GM12878 (cell line): ENCODE results near the gene COQ10B. TPM values are rescaled to one million over a fixed set of nuclear protein-coding genes. Genes with fewer than 3 reads are reported as not detected.
A peak's percentile ranks its signal among the peaks of the same experiment; 100 is the strongest.

ENCODE experiments used
- ATF3 ChIP-seq: IDR thresholded peaks from 2 replicates; pipeline ENCODE4 v1.6.1; 2011; ENCODE audit warnings: low read depth, mild to moderate bottlenecking, low read length, moderate library complexity, borderline replicate concordance; ENCODE audit errors: extremely low read depth
- CEBPZ ChIP-seq: fragments of 150-350 bp; IDR thresholded peaks from 2 replicates; pipeline ENCODE4 v1.6.1; 2016; ENCODE audit warnings: low read depth, low read length
- HCFC1 ChIP-seq: fragments of 150-350 bp; IDR thresholded peaks from 2 replicates; pipeline ENCODE4 v1.6.1; 2014; ENCODE audit warnings: low read length
- HSF1 ChIP-seq: fragments of 150-350 bp; IDR thresholded peaks from 2 replicates; pipeline ENCODE4 v1.6.1; 2014; ENCODE audit warnings: mild to moderate bottlenecking, low read depth, low read length
- IKZF2 ChIP-seq, 2 experiments: fragments of 450-650 bp; IDR thresholded peaks; 2 replicates each; pipeline ENCODE4 v1.6.1; 2017; ENCODE audit warnings: mild to moderate bottlenecking in 2 of 2, moderate library complexity in 2 of 2
- NBN ChIP-seq: fragments of 450-650 bp; IDR thresholded peaks from 2 replicates; pipeline ENCODE4 v1.6.1; 2016
- PKNOX1 ChIP-seq: fragments of 450-650 bp; IDR thresholded peaks from 2 replicates; pipeline ENCODE4 v1.6.1; 2016; ENCODE audit warnings: mild to moderate bottlenecking
- POU2F2 ChIP-seq: IDR thresholded peaks from 3 replicates; pipeline ENCODE4 v1.6.1; 2011; ENCODE audit warnings: low read depth, mild to moderate bottlenecking, low read length, borderline replicate concordance
- TARDBP ChIP-seq: IDR thresholded peaks from 2 replicates; pipeline ENCODE4 v1.6.1; 2016; ENCODE audit warnings: borderline replicate concordance
- TBL1XR1 ChIP-seq: IDR thresholded peaks from 2 replicates; pipeline ENCODE4 v1.6.1; 2012; ENCODE audit warnings: low read depth, low read length, improper control_type of control experiment
- TCF12 ChIP-seq: IDR thresholded peaks from 2 replicates; pipeline ENCODE4 v1.6.1; 2011; ENCODE audit warnings: low read depth, mild to moderate bottlenecking, low read length
- ZNF384 ChIP-seq: IDR thresholded peaks from 2 replicates; pipeline ENCODE4 v1.6.1; 2012; ENCODE audit warnings: low read depth, mild to moderate bottlenecking, low read length, improper control_type of control experiment, borderline replicate concordance
- polyA plus RNA-seq, 11 experiments: library from polyadenylated mRNA; depleted of rRNA in 4 of 11; unstranded in 6 of 11; stranded (reverse) in 5 of 11; fragments of >200 nt; fragmentation: Nextera tagmentation in 4 of 11; fragmentation: Illumina TruSeq in 1 of 11; extraction: Ambion mirVana in 4 of 11; extraction: Trizol in 1 of 11; gene quantifications; 1 replicate in 1 of 11; 2 replicates in 10 of 11; pipeline versions ENCODE4 v1.2.1 to v1.2.3, GENCODE V29; 2011 to 2016; ENCODE audit warnings: inconsistent platforms in 2 of 11, missing spikeins in 2 of 11, low read depth in 1 of 11
- total RNA-seq, 4 experiments: library from RNA; depleted of rRNA in 3 of 4; stranded (reverse); fragments of >200 nt in 3 of 4; fragmentation: Illumina TruSeq in 1 of 4; extraction: Trizol in 1 of 4; gene quantifications; 2 replicates each; pipeline versions ENCODE4 v1.2.1 to v1.2.3, GENCODE V29; 2013 to 2021

Gene COQ10B
- total and polyA plus RNA-seq, 10 of the 15 experiments (the other 5 are each of a cell fraction or from before 2014, with no cell fraction given), result 3.6 to 23.2 (median 13.2) TPM

GRCh38 chr2:197434541-197435513, 18.5 kb upstream of the COQ10B start, which contains the start of gene SF3B1 (continued):
- 0 out of 2 replicates have a peak, but pooled peaks have one; percentile 9 for TF ChIP-seq ZNF384
- TF ChIP-seq TARDBP, result no peak
- TF ChIP-seq IKZF2 (IDR thresholded peaks at IDR 0.05), result 0 out of 4 replicates have a peak, but pooled peaks of 1 of the 2 experiments have one; percentile 24
- TF ChIP-seq CEBPZ, result no peak
- peak; percentile 68; the same call in 1 of the 2 replicates for TF ChIP-seq ATF3
- TF ChIP-seq POU2F2, result peak; percentile 73; the same call in 2 of the 3 replicates
- TF ChIP-seq NBN, result peak; percentile 77; the same call in 1 of the 2 replicates
- TF ChIP-seq TCF12, result peak; percentile 4; the same call in 1 of the 2 replicates
- no peak; the same call in 1 of the 2 replicates for TF ChIP-seq PKNOX1
- peak; percentile 54; the same call in 1 of the 2 replicates for TF ChIP-seq HSF1
- peak; percentile 42; the same call in 1 of the 2 replicates for TF ChIP-seq HCFC1
- TF ChIP-seq TBL1XR1, result no peak
